Activated T-helper 17 cell treated with anti-CD3 and anti-CD28 coated beads, Interleukin-2, amount 50 U/mL, for 72 hours (primary cell): Measurements from ENCODE around the gene KRTAP10-3. TPM values are rescaled to one million over a fixed set of nuclear protein-coding genes. Genes with fewer than 3 reads are reported as not detected.
"Not testable (repeated sequence)": the region's sequence is repeated elsewhere in the genome, so short reads cannot be mapped to it uniquely, and the experiment has no call there.

Experiments used
- ATAC-seq: fragments of 150-1000 bp; cut with Tn5 transposase; replicated peaks from 2 replicates; pipeline ENCODE4 v1.10.0; 2021; ENCODE audit warnings: mild to moderate bottlenecking, moderate library complexity
- H3K27ac Mint-ChIP-seq: one replicate; pipeline ENCODE4 v1.8.0; 2022; ENCODE audit warnings: mixed read lengths
- H3K27me3 Mint-ChIP-seq: one replicate; pipeline ENCODE4 v1.8.0; 2022; ENCODE audit warnings: mixed read lengths
- H3K36me3 Mint-ChIP-seq: one replicate; pipeline ENCODE4 v1.8.0; 2022; ENCODE audit warnings: low read depth, mild to moderate bottlenecking, mixed read lengths
- H3K4me1 Mint-ChIP-seq: one replicate; pipeline ENCODE4 v1.8.0; 2022; ENCODE audit warnings: mixed read lengths
- H3K4me3 Mint-ChIP-seq: one replicate; pipeline ENCODE4 v1.8.0; 2022; ENCODE audit warnings: mild to moderate bottlenecking, mixed read lengths
- H3K9me3 Mint-ChIP-seq: one replicate; pipeline ENCODE4 v1.8.0; 2022; ENCODE audit warnings: mixed read lengths
- total RNA-seq, 2 donors: library from RNA; stranded (reverse); gene quantifications; one replicate each; pipeline ENCODE4 v1.2.3, GENCODE V29; 2022

Gene KRTAP10-3
- total RNA-seq, 2 donors from 2014 or later: not detected

DNA sequence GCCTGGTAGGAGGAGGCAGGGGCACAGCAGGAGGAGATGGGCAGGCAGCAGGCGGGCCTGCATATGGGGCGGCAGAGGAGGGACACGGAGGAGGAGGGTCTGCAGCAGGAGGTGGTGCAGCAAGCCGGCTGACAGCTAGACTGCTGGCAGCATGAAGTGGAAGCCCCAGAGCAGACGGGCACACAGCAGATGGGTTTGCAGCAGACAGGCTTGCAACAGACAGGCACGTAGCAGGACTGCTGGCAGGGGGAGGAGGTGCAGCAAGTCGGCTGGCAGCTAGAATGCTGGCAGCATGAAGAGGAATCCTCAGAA lies 21.2 kb upstream of the KRTAP10-3 start:
- no peak for ATAC-seq
- Mint-ChIP-seq H3K36me3 (no peaks in the 10 kb centered on the region), H3K4me3 (no peak overlapping the region), H3K27me3 (no peaks in the 10 kb centered on the region), H3K9me3 (peaks cover 17% of the 10 kb centered on the region), H3K4me1 (no peaks in the 10 kb centered on the region), H3K27ac (no peak overlapping the region)

DNA sequence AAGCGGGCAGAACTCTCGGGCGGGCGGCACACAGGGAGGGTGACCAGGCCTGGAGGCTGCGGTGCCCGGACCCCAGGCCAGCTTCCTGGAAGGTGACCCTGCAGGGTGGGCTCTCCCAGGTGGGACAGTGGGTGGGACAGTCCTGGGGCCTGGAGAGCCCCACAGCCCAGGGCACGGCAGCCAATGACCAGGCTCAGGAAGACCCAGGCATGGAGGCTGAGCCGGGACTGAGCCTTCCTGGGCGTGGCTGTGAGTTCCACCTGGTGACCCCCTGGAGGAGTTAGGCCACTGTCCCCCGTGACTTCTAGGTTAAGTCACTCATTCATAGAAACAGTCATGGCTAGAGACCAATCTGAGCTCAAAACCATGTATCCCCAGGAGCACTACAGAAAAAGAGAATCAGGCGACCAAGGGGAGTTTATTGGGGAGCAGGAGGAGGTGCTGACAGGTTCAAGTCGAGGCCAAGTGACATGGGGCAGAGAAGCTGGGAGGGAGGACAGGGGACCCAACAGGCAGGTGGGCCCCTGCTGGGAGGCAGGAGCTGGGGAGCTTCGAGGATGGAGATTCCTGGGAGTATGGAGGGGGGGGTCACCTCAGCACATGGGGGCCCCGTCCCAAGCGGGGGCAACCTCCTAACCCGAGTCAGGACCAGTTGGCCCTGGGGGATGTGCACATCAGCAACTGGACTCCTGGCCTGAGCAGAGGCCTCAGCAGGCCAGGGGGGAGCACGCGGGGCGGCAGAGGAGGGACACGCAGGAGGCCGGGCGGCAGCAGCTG lies 20.6 kb upstream of the KRTAP10-3 start:
- Mint-ChIP-seq H3K36me3 (no peaks in the 10 kb centered on the region), H3K9me3 (peaks cover 17% of the 10 kb centered on the region), H3K4me3 (no peak overlapping the region), H3K27me3 (no peaks in the 10 kb centered on the region), H3K27ac (no peak overlapping the region), H3K4me1 (no peaks in the 10 kb centered on the region)
- ATAC-seq: no peak

DNA sequence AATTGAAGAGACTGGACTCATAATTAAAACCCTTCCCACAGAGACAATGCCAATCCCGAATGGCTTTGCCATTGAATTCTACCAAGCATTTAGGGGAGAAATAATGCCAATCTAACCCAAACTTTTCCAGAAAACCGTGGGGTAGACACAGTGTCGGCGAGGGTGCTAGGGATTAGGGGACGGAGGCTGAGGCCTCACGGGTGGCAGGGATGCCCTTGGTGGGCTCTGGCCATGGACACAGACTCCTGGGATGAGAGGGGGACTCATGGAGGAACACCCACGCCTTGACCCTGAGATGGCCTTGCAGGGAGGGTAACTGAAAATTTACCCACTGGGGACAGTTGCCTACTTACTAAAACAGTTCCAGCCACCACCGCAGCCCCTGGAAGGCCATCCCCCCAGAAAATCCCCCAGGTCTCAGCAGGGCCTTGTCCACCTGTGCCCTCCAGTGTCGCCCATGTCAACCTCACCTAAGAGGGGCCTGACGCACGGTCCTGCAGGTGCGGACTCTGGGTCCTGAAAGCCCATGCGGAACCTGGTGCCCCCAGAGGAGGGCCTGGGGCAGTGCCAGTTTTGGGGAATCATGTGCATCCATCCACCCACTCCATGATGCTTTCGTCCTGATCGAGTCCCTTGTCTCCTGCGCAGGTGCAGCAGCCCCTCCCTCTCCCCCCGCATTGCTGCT lies 19.9 kb upstream of the KRTAP10-3 start:
- no peaks in the 10 kb centered on the region for H3K36me3 Mint-ChIP-seq
- no peak for ATAC-seq
- peaks cover 17% of the 10 kb centered on the region for H3K9me3 Mint-ChIP-seq
- H3K27ac Mint-ChIP-seq: no peak overlapping the region
- no peak overlapping the region for H3K4me3 Mint-ChIP-seq
- no peaks in the 10 kb centered on the region for H3K4me1 Mint-ChIP-seq
- H3K27me3 Mint-ChIP-seq: no peaks in the 10 kb centered on the region

DNA sequence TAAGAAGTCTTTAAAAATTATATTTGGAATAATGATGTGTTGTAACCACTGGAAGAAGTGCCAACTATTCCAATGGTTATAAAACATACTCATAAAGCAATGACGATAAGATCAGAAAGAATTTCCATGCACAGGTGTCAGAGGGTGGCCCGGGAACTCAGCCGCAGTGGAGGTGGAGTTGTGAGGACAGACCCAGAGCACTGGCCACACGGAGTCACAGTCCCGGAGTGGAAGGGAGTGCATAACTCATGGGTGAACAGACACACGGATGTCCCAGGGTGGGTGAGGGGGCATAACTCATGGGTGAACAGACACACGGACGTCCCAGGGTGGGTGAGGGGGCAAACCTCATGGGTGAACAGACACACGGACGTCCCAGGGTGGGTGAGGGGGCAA lies 17.4 kb upstream of the KRTAP10-3 start:
- ATAC-seq: no peak
- no peak overlapping the region for H3K4me3 Mint-ChIP-seq
- peaks cover 9% of the 10 kb centered on the region for H3K9me3 Mint-ChIP-seq
- H3K4me1 Mint-ChIP-seq: no peaks in the 10 kb centered on the region
- no peaks in the 10 kb centered on the region for H3K36me3 Mint-ChIP-seq
- H3K27me3 Mint-ChIP-seq: peaks cover 3% of the 10 kb centered on the region
- H3K27ac Mint-ChIP-seq: no peak overlapping the region

DNA sequence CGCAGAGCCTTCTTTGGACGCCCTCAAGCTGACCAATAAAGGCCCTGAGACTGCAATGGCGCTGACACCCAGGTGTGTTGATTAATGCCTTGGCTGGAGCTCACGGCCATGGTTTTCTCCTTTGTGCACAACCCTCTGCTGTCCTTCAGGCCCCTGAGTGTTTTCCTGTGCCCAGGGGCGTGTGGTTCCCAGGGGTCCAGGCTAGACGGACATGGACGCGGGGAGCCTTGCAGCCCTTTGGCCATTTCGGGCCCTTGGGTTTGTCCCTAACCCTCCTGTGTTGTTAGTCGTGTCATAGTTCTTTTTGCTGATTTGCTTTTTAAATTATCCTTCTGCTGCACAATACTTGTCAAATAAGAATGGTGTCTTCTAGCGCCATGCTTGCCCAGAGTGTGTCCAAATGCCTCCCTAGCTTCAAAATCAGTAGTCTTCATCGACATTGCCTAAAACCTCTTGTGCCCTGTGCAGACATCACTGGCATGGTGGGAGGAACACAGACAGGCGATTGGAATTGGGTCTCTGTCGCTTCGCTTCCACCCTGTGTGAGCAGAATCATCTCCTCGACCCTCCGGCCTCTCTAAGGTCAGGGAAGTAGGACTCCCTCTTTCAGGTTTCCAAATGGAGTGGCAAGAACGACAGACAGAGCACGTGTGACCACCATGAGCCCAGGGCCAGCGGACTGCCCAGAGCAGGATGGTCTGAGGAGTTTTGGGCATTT lies 16.9 kb upstream of the KRTAP10-3 start:
- H3K9me3 Mint-ChIP-seq: peaks cover 7% of the 10 kb centered on the region
- no peaks in the 10 kb centered on the region for H3K4me1 Mint-ChIP-seq
- no peaks in the 10 kb centered on the region for H3K36me3 Mint-ChIP-seq
- ATAC-seq: no peak
- H3K4me3 Mint-ChIP-seq: no peak overlapping the region
- peak overlapping the region; percentile 48 for H3K27ac Mint-ChIP-seq
- H3K27me3 Mint-ChIP-seq: peaks cover 3% of the 10 kb centered on the region

DNA sequence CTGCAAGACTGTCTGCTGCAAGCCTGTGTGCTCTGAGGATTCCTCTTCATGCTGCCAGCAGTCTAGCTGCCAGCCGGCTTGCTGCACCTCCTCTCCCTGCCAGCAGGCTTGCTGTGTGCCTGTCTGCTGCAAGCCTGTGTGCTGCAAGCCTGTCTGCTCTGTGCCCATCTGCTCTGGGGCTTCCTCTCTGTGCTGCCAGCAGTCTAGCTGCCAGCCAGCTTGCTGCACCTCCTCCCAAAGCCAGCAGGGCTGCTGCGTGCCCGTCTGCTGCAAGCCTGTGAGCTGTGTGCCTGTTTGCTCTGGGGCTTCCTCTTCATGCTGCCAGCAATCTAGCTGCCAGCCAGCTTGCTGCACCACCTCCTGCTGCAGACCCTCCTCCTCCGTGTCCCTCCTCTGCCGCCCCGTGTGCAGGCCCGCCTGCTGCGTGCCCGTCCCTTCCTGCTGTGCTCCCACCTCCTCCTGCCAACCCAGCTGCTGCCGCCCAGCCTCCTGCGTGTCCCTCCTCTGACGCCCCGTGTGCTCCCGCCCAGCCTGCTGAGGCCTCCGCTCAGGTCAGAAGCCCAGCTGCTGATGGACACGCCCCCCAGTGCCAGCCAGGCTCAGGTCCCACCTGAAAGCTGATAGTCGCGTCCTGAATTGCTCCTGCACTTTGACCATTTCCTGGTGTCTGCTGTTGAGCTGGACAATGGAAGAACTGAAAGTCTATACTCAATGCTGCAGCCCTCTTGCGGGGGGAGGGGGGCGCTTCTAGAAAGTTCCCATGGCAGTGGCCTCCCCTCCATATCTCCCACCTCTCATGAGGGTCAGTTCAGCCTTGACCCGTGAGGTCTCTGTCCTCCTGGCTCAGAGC lies 16.1 kb upstream of the KRTAP10-3 start:
- no peaks in the 10 kb centered on the region for H3K4me1 Mint-ChIP-seq
- no peak overlapping the region for H3K4me3 Mint-ChIP-seq
- H3K27ac Mint-ChIP-seq: peak overlapping the region; percentile 48
- H3K27me3 Mint-ChIP-seq: peaks cover 3% of the 10 kb centered on the region
- peaks cover 7% of the 10 kb centered on the region for H3K9me3 Mint-ChIP-seq
- no peaks in the 10 kb centered on the region for H3K36me3 Mint-ChIP-seq
- no peak for ATAC-seq

DNA sequence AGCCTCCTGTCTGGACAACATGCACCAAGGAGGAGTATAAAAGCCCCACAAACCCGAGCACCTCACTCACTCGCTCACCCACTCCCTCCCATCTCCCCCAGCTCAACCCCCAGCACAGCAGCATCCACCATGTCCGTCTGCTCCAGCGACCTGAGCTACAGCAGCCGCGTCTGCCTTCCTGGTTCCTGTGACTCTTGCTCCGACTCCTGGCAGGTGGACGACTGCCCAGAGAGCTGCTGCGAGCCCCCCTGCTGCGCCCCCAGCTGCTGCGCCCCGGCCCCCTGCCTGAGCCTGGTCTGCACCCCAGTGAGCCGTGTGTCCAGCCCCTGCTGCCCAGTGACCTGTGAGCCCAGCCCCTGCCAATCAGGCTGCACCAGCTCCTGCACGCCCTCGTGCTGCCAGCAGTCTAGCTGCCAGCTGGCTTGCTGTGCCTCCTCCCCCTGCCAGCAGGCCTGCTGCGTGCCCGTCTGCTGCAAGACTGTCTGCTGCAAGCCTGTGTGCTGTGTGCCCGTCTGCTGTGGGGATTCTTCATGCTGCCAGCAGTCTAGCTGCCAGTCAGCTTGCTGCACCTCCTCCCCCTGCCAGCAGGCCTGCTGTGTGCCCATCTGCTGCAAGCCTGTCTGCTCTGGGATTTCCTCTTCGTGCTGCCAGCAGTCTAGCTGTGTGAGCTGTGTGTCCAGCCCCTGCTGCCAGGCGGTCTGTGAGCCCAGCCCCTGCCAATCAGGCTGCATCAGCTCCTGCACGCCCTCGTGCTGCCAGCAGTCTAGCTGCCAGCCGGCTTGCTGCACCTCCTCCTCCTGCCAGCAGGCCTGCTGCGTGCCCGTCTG lies 15.2 kb upstream of the KRTAP10-3 start, which contains the start of gene KRTAP10-4:
Gene KRTAP10-4 (plus strand): TSS at position 100 of the 827 bp plus-strand sequence. CDS start 30 bp downstream, at position 130.
- H3K27me3 Mint-ChIP-seq, H3K27ac Mint-ChIP-seq, H3K36me3 Mint-ChIP-seq, ATAC-seq, H3K4me3 Mint-ChIP-seq, H3K4me1 Mint-ChIP-seq, H3K9me3 Mint-ChIP-seq: not testable (repeated sequence)

DNA sequence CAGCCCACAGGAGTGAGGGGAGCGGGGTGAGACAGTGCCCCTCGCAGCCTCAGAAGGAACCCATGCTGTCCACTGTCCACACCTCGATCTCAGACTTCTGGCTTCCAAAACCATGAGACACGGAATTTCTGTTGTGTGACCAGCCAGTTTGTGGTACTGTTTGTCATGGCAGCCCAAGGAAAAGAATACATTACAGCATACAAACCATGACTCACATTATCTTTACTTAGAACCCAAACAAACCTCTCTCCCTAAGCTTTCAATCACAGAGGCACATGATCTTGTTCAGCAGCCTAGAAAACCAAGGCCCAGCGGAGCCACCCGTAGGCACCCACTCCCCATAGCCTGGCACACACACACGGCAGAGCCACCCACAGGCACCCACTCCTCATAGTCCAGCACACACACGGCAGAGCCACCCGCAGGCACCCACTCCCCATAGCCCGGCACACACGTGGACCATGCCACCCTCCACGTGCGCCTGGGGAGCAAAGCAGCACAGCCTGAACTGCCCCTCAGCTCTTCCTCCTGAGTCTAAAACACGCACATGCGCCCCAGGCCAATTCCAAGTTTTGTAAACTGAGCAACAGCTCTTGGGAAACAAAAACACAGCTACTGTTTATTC lies 14.5 kb upstream of the KRTAP10-3 start:
- Mint-ChIP-seq H3K27ac (no peak overlapping the region), H3K36me3 (no peaks in the 10 kb centered on the region), H3K4me1 (no peaks in the 10 kb centered on the region), H3K4me3 (no peak overlapping the region), H3K9me3 (peaks cover 7% of the 10 kb centered on the region), H3K27me3 (peaks cover 3% of the 10 kb centered on the region)
- no peak for ATAC-seq

DNA sequence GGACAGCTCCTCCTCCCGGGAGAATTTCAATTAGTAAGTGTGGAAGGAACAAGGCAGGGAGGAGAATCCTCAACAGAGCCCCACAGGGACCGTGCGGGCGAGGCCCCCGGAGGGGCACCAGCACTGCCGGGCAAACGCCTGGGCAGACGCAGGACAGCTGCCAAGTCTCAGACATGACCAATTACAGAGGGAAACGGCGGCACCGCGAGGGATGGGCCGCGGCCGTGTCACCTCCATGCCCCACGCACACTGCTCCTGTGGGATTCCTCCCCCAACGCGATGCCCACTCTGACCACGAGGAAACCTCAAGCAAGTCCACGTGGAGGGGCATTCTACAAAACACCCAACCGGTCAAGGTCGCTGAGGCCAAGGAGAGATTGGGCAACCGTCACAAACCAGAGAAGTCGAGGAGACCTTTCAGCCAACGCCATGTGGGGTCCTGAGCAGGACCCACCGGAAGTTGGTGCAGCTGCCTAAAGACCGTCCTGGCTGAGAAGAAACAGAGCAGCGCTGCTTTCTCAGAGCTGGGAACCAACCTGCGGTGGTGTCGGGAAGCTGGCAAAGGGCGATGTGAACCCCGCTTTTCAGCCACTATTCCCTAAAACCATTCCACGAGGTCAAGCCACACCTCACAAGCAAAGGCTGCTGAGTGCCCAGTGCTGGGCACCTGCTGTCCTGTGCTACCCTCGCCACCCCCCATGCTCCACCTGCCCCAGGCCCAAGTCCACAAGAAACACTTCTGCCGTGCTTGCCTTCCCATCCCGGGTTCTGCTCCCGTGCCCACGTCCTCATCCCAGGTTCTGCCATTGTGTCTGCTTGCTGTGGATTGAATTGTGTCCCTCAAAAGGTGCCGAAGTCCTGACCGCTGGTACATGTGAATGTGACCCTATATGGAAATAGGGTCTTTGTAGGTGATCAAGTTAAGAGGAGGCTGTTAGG lies 13.5 kb upstream of the KRTAP10-3 start:
- H3K27ac Mint-ChIP-seq: no peak overlapping the region
- no peak for ATAC-seq
- peaks cover 4% of the 10 kb centered on the region for H3K9me3 Mint-ChIP-seq
- no peaks in the 10 kb centered on the region for H3K36me3 Mint-ChIP-seq
- H3K4me3 Mint-ChIP-seq: no peak overlapping the region
- H3K4me1 Mint-ChIP-seq: no peaks in the 10 kb centered on the region
- peaks cover 3% of the 10 kb centered on the region for H3K27me3 Mint-ChIP-seq

DNA sequence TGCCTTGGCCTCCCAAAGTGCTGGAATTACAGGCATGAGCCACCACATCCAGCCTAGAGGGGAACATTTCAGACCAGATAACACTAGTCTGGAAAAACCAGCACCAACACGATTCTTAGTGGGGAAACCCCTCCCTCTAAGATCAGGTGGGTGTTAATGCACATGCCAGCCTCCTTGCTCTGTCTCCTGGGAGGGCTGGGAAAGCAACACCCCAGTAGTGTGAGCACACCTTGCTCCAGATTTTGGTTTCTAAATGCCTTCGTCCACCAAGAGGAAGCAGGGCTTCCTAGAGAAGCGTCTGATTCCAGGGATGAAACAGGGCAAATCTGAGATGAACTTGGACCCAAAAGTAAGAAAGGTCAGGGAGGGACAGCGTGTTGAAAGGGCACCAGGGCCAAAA lies 12.7 kb upstream of the KRTAP10-3 start:
- H3K4me3 Mint-ChIP-seq: no peak overlapping the region

DNA sequence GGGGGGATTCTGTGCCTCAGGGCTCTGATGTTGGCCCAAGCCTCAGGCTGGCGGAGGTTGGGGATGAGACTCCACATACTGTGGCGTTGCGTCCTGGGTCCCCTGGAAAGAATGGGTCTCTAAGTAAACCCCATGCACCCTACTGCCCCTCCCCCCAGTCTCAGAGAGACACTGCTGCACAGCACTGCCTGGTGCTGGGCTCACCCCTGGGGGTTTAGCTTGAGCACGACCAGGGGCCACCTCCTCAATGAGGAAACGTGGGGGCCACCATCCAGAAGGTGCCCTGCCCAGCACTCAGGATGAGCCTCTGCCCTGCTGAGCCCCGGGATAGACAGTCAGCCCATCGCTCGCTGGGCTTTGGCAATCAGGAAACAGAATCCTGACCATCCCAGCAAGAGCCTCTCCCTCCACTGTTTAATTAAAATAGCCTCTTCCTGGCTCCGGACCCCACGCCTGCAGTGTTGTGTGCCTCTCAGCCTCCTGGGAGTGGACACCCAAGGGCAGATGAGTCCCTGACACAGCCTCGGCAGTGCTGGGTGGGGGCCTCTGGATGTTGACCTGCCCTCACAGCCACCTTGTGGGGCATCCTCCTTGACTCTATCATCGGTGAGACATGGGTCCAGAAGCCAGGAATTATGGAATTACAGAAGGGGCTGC lies 11.4 kb upstream of the KRTAP10-3 start:
- Mint-ChIP-seq H3K27ac (no peak overlapping the region), H3K36me3 (no peaks in the 10 kb centered on the region), H3K4me3 (no peak overlapping the region), H3K4me1 (peaks cover 5% of the 10 kb centered on the region), H3K27me3 (peaks cover 3% of the 10 kb centered on the region), H3K9me3 (no peaks in the 10 kb centered on the region)
- no peak for ATAC-seq

More for the DNA sequence above, 12.7 kb upstream of the KRTAP10-3 start:
- H3K4me1 Mint-ChIP-seq: no peaks in the 10 kb centered on the region
- H3K9me3 Mint-ChIP-seq: no peaks in the 10 kb centered on the region
- no peak overlapping the region for H3K27ac Mint-ChIP-seq
- ATAC-seq: no peak
- no peaks in the 10 kb centered on the region for H3K36me3 Mint-ChIP-seq
- H3K27me3 Mint-ChIP-seq: peaks cover 3% of the 10 kb centered on the region
